HFF-Myc (cell line): Measurements from ENCODE around the gene PPL.
A peak's percentile ranks its signal among the peaks of the same experiment; 100 is the strongest.
"Not testable (repeated sequence)": the region's sequence is repeated elsewhere in the genome, so short reads cannot be mapped to it uniquely, and the experiment has no call there.

ENCODE experiments used
- DNase-seq: peaks from one replicate; pipeline ENCODE4 v3.0.0-alpha.2; 2011; ENCODE audit warnings: low read depth; ENCODE audit errors: extremely low read depth
- H3K4me3 ChIP-seq: replicated peaks from 2 replicates; pipeline ENCODE4 v1.5.1; 2011; ENCODE audit warnings: low read depth, mild to moderate bottlenecking, control low read depth, low read length
- TF ChIP-seq, protein P1 (sequence below): IDR thresholded peaks from 2 replicates; pipeline ENCODE4 v1.5.1; 2012; ENCODE audit warnings: mild to moderate bottlenecking, low read depth, low read length, control low read depth; ENCODE audit errors: missing control alignments

The PPL gene

DNA sequence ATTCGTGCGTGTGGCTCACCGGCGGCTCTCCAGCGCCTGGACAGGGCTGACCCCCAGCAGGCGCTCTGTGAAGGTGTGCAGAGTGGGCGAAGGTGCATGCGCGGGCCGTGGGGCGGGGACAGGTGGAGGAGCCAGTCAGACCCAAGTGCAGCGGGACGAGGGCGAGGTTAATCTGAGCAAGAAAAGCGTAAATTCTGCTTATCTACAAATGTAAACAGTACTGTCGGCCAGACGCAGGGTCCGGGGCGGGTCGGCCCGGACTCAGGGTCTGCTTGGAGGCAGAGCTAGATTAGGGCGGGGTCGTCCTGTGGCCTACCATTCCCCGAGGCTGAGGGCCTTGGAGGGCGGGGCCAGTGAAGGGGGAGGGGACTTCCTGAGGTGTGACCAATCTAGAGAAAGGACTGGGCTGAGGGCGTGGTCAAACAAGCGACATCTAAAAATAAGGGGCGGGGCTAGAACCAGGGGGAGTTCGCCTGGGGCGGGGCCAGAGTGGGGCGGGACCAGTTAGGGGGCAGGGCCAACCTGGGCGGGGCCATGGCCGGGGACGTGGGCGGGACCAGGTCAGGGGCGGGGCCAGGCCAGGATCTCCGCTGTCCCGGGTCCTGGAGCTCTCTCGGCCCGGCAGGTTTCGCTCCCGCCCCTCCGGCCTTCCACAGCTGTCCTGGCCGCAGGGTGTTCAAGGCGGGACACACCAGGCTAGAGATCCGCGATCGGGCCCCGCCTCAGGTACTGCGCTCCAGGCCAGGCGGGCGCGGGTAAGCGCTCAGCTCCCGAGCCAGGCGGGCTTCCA lies 21.0 kb upstream of the PPL start, which contains the start of gene SEC14L5:
Gene SEC14L5 (plus strand): TSS at position 611 of the 790 bp plus-strand sequence. CDS start 994 bp downstream, outside the sequence.
- TF ChIP-seq, protein P1, sequence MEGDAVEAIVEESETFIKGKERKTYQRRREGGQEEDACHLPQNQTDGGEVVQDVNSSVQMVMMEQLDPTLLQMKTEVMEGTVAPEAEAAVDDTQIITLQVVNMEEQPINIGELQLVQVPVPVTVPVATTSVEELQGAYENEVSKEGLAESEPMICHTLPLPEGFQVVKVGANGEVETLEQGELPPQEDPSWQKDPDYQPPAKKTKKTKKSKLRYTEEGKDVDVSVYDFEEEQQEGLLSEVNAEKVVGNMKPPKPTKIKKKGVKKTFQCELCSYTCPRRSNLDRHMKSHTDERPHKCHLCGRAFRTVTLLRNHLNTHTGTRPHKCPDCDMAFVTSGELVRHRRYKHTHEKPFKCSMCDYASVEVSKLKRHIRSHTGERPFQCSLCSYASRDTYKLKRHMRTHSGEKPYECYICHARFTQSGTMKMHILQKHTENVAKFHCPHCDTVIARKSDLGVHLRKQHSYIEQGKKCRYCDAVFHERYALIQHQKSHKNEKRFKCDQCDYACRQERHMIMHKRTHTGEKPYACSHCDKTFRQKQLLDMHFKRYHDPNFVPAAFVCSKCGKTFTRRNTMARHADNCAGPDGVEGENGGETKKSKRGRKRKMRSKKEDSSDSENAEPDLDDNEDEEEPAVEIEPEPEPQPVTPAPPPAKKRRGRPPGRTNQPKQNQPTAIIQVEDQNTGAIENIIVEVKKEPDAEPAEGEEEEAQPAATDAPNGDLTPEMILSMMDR: no peak
- H3K4me3 ChIP-seq: peak within 1 kb of the TSS; percentile 48
- peak; percentile 90 for DNase-seq

DNA sequence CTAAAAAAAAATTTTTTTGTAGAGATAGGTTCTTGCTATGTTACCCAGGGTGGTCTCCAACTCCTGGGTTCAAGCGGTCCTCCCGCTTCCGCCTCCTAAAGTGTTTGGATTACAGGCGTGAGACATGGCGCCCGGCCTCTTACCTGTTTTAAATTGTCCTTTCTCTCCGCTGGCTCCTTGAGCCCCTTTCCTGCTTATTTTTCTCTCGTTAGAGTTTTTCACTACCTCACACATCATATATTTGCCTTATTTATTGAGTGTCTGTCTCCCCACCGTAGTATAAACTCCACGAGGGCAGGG lies 20.4 kb upstream of the PPL start:
- TF ChIP-seq, protein P1: no peak

DNA sequence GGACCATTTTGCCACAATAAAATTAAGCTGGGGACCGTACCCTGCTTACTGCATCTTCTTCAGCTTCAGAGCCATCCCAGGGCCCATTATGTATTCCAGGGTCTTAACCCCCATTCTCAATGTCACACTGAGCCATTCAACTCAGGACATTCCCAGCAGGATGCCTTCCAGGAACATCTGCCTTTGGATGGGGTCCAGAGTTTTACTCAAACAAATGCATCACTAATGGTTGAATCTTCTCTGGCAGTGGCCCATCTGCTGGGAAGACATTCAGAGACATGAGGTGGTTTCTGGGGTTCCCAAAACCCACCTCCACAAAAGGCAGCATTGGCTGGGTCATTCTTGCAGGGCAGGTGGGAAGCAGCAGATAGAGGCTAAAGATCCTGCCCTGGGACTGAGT lies 17.8 kb upstream of the PPL start:
- no peak for DNase-seq
- TF ChIP-seq, protein P1: no peak
- no peak overlapping the region for H3K4me3 ChIP-seq

More for the DNA sequence above, 20.4 kb upstream of the PPL start:
- DNase-seq: no peak
- peak overlapping the region; percentile 48 for H3K4me3 ChIP-seq

DNA sequence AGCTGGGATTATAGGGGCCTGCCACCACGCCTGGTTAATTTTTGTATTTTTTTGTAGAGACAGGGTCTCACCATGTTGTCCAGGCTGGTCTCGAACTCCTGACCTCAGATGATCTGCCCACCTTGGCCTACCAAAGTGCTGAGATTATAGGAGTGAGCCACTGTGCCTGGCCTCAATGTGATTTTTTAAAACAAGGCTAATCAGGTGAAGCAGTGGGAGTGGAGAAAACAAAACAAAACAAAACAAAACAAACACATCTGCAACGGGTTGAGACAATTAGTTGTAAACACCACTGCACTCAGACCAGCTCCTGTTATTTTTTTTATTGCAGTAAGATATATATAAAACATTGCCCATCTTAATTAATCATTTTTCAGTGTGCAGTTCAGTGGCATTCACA lies 14.6 kb upstream of the PPL start:
- not testable (repeated sequence) for H3K4me3 ChIP-seq, DNase-seq

DNA sequence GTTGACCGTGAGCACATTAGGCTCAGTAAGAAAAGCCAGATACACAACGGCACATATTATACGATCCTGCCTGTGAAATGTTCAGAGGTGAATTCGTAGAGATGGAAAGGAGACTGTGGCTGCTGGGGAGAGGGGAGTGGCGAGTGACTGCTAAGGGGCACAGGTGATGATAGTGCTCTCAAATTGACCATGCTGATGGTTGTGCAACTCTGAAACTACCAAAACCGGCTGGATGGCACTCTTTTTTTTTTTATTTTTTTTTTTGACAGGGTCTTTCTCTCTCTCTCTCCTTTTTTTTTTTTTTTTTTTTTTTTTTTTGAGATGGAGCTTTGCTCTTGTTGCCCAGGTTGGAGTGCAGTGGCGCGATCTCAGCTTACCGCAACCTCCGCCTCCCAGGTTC lies 13.0 kb upstream of the PPL start:
- DNase-seq: no peak
- no peak overlapping the region for H3K4me3 ChIP-seq
- TF ChIP-seq, protein P1: no peak

GRCh38 chr16:4948903-4949766 lies 12.2 kb upstream of the PPL start:
- no peak overlapping the region for H3K4me3 ChIP-seq
- no peak for DNase-seq
- TF ChIP-seq, protein P1: no peak
